A549 treated with GW870086 at 1 μM for 4 hours (cell line): ENCODE results near the gene HPD. TPM values are rescaled to one million over a fixed set of nuclear protein-coding genes. Genes with fewer than 3 reads are reported as not detected.

Experiments used
- total RNA-seq: library from RNA; stranded (reverse); fragments of 200-300 nt; extraction: Qiagen RNA extraction; gene quantifications from 5 replicates; pipeline ENCODE4 v1.2.3, GENCODE V29; 2022; ENCODE audit warnings: low read depth

Gene HPD
- 1.6 to 2.2 TPM (median 2.0 TPM) in 5 replicates for total RNA-seq

GRCh38 chr12:121858662-121859572 is at the start of gene HPD:
Gene HPD (minus strand): TSS chr12:121858859. CDS start chr12:121858823, 36 bp downstream.

GRCh38 chr12:121888478-121889273 is 30.0 kb upstream of the HPD start, which contains the start of gene PSMD9:
Gene PSMD9 (plus strand): TSS chr12:121888790. CDS start chr12:121888857, 67 bp downstream.

GRCh38 chr12:121803861-121804416 is 54.7 kb downstream of the HPD start, which contains the start of gene SETD1B:
Gene SETD1B (plus strand): TSS chr12:121804009. CDS start chr12:121804738, 729 bp downstream.

DNA sequence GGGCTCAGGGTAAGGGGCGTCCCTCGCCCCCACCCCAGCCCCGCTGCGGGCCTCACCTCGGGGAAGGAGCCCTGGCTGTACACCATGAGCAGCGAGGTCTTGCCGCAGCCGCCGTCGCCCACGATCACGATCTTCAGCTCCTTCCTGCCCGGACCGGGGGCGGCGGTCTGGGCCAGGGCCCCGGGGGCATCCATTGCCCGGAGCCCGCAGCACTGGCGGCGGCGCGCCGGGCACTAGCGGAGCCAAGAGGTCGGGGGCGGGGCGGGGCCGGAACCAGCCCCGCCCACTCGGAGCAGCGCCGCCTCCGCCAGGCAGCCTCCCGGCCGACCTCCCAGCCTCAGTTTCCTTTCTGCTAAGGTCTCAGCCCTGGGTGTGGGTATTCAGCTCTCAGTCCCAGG is 65.2 kb downstream of the HPD start, which contains the start of gene RHOF:
Gene RHOF (minus strand): TSS at position 249 of the 398 bp plus-strand sequence. CDS start 55 bp downstream, at position 194.

Other genes starting within 250 kb of the HPD start
- gene ORAI1, start 232.3 kb downstream of the HPD start, total RNA-seq, result 20.7 to 37.8 TPM (median 34.7 TPM) in 5 replicates
- 0.10 to 0.35 TPM (median 0.21 TPM) in 5 replicates for gene MORN3, start 189.2 kb downstream of the HPD start, total RNA-seq
- gene TMEM120B, start 146.1 kb downstream of the HPD start, total RNA-seq, result 13.9 to 20.5 TPM (median 18.8 TPM) in 5 replicates
- gene RHOF, start 65.2 kb downstream of the HPD start, total RNA-seq, result 92.2 to 117 TPM (median 113 TPM) in 5 replicates
- gene SETD1B, start 54.9 kb downstream of the HPD start, total RNA-seq, result 10.2 to 14.7 TPM (median 13.0 TPM) in 5 replicates
- gene PSMD9, start 29.9 kb upstream of the HPD start, total RNA-seq, result 113 to 168 TPM (median 127 TPM) in 5 replicates
- gene CFAP251, start 59.7 kb upstream of the HPD start, total RNA-seq, result 1.4 to 2.3 TPM (median 1.5 TPM) in 5 replicates
- 9.6 to 12.2 TPM (median 11.6 TPM) in 5 replicates for gene BCL7A, start 163.0 kb upstream of the HPD start, total RNA-seq
- 35.4 to 51.5 TPM (median 46.3 TPM) in 5 replicates for gene MLXIP, start 219.9 kb upstream of the HPD start, total RNA-seq